ENCODE data around the gene LYPD6B.

GRCh38 chr2:149027590-149028250 is 10.8 kb upstream of the LYPD6B start:
- TF ChIP-seq YY1 (IDR thresholded peaks at IDR 0.05; ENCODE audit: low read depth) (no peak), CTCF (IDR thresholded peaks at IDR 0.05) (no peak), MXI1 (IDR thresholded peaks at IDR 0.05; ENCODE audit: low read depth, low read length) (no peak), TCF12 (IDR thresholded peaks at IDR 0.05) (no peak), POLR2AphosphoS5 (IDR thresholded peaks at IDR 0.05; ENCODE audit: low read depth, low read length) (no peak), EP300 (IDR thresholded peaks at IDR 0.05; ENCODE audit: borderline replicate concordance in 1 of 2, low read depth in 1 of 2, low read length in 1 of 2) (no peak), RXRA (IDR thresholded peaks at IDR 0.05; ENCODE audit: borderline replicate concordance, low read depth) (no peak), RCOR1 (IDR thresholded peaks at IDR 0.05; ENCODE audit: low read length) (no peak), GABPA (IDR thresholded peaks at IDR 0.05; ENCODE audit: low read depth) (no peak)
- TF ChIP-seq, protein P1, sequence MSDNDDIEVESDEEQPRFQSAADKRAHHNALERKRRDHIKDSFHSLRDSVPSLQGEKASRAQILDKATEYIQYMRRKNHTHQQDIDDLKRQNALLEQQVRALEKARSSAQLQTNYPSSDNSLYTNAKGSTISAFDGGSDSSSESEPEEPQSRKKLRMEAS (IDR thresholded peaks at IDR 0.05; ENCODE audit: low read depth), result no peak
- TF ChIP-seq, protein P2, sequence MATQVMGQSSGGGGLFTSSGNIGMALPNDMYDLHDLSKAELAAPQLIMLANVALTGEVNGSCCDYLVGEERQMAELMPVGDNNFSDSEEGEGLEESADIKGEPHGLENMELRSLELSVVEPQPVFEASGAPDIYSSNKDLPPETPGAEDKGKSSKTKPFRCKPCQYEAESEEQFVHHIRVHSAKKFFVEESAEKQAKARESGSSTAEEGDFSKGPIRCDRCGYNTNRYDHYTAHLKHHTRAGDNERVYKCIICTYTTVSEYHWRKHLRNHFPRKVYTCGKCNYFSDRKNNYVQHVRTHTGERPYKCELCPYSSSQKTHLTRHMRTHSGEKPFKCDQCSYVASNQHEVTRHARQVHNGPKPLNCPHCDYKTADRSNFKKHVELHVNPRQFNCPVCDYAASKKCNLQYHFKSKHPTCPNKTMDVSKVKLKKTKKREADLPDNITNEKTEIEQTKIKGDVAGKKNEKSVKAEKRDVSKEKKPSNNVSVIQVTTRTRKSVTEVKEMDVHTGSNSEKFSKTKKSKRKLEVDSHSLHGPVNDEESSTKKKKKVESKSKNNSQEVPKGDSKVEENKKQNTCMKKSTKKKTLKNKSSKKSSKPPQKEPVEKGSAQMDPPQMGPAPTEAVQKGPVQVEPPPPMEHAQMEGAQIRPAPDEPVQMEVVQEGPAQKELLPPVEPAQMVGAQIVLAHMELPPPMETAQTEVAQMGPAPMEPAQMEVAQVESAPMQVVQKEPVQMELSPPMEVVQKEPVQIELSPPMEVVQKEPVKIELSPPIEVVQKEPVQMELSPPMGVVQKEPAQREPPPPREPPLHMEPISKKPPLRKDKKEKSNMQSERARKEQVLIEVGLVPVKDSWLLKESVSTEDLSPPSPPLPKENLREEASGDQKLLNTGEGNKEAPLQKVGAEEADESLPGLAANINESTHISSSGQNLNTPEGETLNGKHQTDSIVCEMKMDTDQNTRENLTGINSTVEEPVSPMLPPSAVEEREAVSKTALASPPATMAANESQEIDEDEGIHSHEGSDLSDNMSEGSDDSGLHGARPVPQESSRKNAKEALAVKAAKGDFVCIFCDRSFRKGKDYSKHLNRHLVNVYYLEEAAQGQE (IDR thresholded peaks at IDR 0.05; ENCODE audit: low read depth, low read length), result no peak

All from SK-N-SH (cell line).